ENCODE measurements around the gene ACO2. TPM values are rescaled to one million over a fixed set of nuclear protein-coding genes. Genes with fewer than 3 reads are reported as not detected.

ACO2 gene
- total and polyA plus RNA-seq, 4 donors = 39.5 to 60.7 (median 51.7) TPM

DNA sequence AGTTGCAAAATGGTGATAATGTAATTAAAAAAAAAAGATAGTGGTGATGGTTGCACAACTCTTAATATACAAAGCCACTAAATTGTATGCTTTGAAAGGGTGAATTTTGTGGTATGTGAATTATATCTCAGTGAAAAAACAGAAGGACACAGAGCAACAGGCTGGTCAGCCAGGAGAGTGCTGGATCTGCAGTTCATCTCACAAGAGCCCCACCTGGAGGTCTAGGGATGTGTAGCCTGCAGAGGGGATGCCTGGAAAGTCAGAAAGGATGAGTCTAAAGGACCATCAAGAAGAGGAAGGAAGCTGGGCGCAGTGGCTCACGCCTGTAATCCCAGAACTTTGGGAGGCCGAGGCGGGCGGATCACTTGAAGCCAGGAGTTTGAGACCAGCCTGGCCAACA is 66.3 kb downstream of the ACO2 start:
- no peak for ATAC-seq (ENCODE audit: low FRiP score)
- Histone ChIP-seq H3K27ac (ENCODE audit: low read depth in 1 of 2, low read length in 2 of 2) (no peak overlapping the region), H3K9me3 (ENCODE audit: control insufficient read depth, low read length) (no peaks in the 10 kb centered on the region), H3K4me1 (ENCODE audit: control insufficient read depth in 1 of 2, insufficient read depth in 2 of 2, low read length in 2 of 2) (no peaks in the 10 kb centered on the region), H3K36me3 (ENCODE audit: control insufficient read depth in 1 of 2, insufficient read depth in 2 of 2, low read length in 1 of 2) (no peaks in the 10 kb centered on the region), H3K4me3 (ENCODE audit: low read length in 2 of 2) (no peak overlapping the region), H3K27me3 (ENCODE audit: control insufficient read depth in 1 of 2, insufficient read depth in 2 of 2, low read length in 1 of 2) (no peaks in the 10 kb centered on the region)
- intact Hi-C loops (cut with DNase I) = no loop called here
- DNase-seq = no peak
- WGBS, 2 donors = 91 to 100% methylated on average over 5 of the region's 5 CpGs

DNA sequence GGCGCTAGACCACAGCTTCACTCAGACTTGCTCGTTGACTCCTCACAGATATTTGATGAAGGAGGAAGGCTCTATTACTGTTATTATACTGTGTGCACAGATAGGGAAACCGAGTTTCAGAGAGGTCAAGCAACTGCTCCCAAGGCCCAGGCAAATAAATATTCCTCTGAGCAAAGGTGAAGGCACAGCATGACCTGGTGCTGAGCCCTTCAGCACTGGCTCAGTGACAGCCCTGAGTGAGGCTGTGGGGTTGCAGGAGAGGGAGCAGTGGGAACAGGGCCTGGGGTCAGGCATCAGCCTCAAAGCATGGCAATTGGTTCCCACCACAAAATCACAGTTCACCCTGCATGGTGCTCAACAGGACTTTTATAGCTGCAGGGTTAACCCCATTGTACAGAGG is 68.3 kb downstream of the ACO2 start:
- DNase-seq = no peak
- ATAC-seq (ENCODE audit: low FRiP score) = no peak
- no peak overlapping the region for H3K27ac ChIP-seq (ENCODE audit: low read depth in 1 of 2, low read length in 2 of 2)
- intact Hi-C loops (cut with DNase I) = no loop called here
- H3K27me3 ChIP-seq (ENCODE audit: control insufficient read depth in 1 of 2, insufficient read depth in 2 of 2, low read length in 1 of 2) = no peaks in the 10 kb centered on the region
- no peaks in the 10 kb centered on the region for H3K4me1 ChIP-seq (ENCODE audit: control insufficient read depth in 1 of 2, insufficient read depth in 2 of 2, low read length in 2 of 2)
- WGBS, 2 donors = 86 to 90% methylated on average over 3 of the region's 3 CpGs
- H3K36me3 ChIP-seq (ENCODE audit: control insufficient read depth in 1 of 2, insufficient read depth in 2 of 2, low read length in 1 of 2) = no peaks in the 10 kb centered on the region
- no peaks in the 10 kb centered on the region for H3K9me3 ChIP-seq (ENCODE audit: control insufficient read depth, low read length)
- H3K4me3 ChIP-seq (ENCODE audit: low read length in 2 of 2) = no peak overlapping the region

DNA sequence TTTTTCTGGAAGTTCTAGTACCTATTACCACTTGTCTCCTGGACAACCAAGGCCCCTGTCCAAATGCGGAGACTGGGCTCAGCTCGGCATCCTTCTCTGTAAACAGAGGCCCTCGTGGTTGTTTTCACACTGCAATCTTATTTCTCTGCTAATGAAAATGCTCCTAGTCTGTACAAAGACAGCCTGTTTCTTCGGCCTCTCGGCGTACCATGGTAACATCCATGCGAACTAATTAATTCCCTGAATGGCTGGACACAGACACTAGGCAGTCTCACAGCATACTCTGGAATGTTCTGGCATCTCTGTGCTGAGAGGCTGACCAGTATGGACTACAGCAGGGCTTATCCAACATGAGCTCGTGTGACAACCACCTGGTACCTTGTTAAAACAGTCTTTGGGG is 69.7 kb downstream of the ACO2 start:
- Histone ChIP-seq H3K4me1 (ENCODE audit: control insufficient read depth in 1 of 2, insufficient read depth in 2 of 2, low read length in 2 of 2) (no peaks in the 10 kb centered on the region), H3K36me3 (ENCODE audit: control insufficient read depth in 1 of 2, insufficient read depth in 2 of 2, low read length in 1 of 2) (no peaks in the 10 kb centered on the region), H3K27me3 (ENCODE audit: control insufficient read depth in 1 of 2, insufficient read depth in 2 of 2, low read length in 1 of 2) (no peaks in the 10 kb centered on the region), H3K27ac (ENCODE audit: low read depth in 1 of 2, low read length in 2 of 2) (no peak overlapping the region), H3K9me3 (ENCODE audit: control insufficient read depth, low read length) (no peaks in the 10 kb centered on the region), H3K4me3 (ENCODE audit: low read length in 2 of 2) (no peak overlapping the region)
- ATAC-seq (ENCODE audit: low FRiP score) = no peak
- DNase-seq = no peak
- intact Hi-C loops (cut with DNase I) = no loop called here
- WGBS, 2 donors = 87% methylated on average over 8 of the region's 8 CpGs

DNA sequence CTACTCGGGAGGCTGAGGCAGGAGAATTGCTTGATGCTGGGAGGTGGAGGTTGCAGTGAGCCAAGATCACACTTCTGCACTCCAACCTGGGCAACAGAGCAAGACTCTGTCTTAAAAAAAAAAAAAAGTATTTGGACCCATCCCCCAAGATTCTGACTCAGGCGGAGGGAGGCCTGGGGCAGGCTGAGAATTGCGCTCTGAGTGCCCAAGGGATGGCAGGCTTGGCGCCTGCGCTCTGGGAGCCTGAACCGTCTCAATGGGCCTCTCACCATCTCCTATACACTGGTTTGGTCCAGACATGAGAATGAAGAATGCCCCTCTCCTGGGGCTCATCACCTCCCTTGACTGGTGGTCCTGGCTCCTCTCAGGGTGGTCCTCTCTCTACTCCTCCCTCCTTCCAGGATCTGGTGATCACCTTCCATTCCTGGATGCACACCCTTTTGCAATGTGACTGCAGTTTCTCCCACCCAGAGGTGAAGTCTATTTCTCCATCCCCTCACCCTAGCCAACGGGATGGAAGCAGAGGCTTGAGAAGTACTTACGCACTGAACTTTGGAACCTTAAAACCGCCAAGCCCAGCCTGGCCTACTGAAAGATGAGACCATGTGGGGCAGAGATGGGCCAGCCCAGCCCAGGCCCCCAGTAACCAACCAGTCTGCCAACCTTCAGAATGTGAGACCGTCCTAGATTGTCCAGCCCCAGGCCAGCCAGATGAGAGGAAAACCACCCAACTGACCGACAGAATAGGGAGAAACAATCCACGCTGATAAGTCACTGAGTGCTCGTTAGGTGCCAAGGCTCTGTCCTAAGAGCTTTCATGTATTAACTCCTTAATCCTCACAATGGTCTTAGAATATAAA is 70.5 kb downstream of the ACO2 start:
- no peaks in the 10 kb centered on the region for H3K27me3 ChIP-seq (ENCODE audit: control insufficient read depth in 1 of 2, insufficient read depth in 2 of 2, low read length in 1 of 2)
- DNase-seq = no peak
- no peak overlapping the region for H3K27ac ChIP-seq (ENCODE audit: low read depth in 1 of 2, low read length in 2 of 2)
- intact Hi-C loops (cut with DNase I) = loop anchor here in 1 of 2 donors (5.0 kb wide), 1 partner anchor 58 kb away; no protein-coding TSS in a partner anchor
- no peaks in the 10 kb centered on the region for H3K9me3 ChIP-seq (ENCODE audit: control insufficient read depth, low read length)
- H3K4me1 ChIP-seq (ENCODE audit: control insufficient read depth in 1 of 2, insufficient read depth in 2 of 2, low read length in 2 of 2) = no peaks in the 10 kb centered on the region
- WGBS, 2 donors = 55 to 60% methylated on average over 13 of the region's 13 CpGs
- no peak for ATAC-seq (ENCODE audit: low FRiP score)
- no peak overlapping the region for H3K4me3 ChIP-seq (ENCODE audit: low read length in 2 of 2)
- no peaks in the 10 kb centered on the region for H3K36me3 ChIP-seq (ENCODE audit: control insufficient read depth in 1 of 2, insufficient read depth in 2 of 2, low read length in 1 of 2)

DNA sequence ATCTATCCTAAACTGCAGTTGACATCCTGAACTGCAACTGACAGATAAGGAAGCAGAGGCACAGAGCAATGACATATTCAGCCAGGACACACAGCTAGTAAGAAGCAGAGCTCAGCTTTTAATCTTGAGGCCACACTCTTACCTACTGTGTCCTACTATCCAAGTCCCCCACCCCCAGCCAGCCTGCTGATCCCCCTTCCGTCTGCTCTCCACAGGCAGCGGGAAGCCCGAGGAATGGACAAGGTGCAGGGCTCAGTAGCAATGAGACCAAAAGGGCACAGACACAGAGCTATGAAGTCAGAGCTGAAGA is 71.0 kb downstream of the ACO2 start:
- no peaks in the 10 kb centered on the region for H3K9me3 ChIP-seq (ENCODE audit: control insufficient read depth, low read length)
- 79 to 84% methylated on average over 3 of the region's 3 CpGs for WGBS, 2 donors
- intact Hi-C loops (cut with DNase I) = loop anchor here in 1 of 2 donors (5.0 kb wide), 1 partner anchor 57 kb away; no protein-coding TSS in a partner anchor
- DNase-seq = no peak
- no peaks in the 10 kb centered on the region for H3K27me3 ChIP-seq (ENCODE audit: control insufficient read depth in 1 of 2, insufficient read depth in 2 of 2, low read length in 1 of 2)
- no peaks in the 10 kb centered on the region for H3K36me3 ChIP-seq (ENCODE audit: control insufficient read depth in 1 of 2, insufficient read depth in 2 of 2, low read length in 1 of 2)
- no peak overlapping the region for H3K4me3 ChIP-seq (ENCODE audit: low read length in 2 of 2)
- H3K27ac ChIP-seq (ENCODE audit: low read depth in 1 of 2, low read length in 2 of 2) = no peak overlapping the region
- ATAC-seq (ENCODE audit: low FRiP score) = no peak
- no peaks in the 10 kb centered on the region for H3K4me1 ChIP-seq (ENCODE audit: control insufficient read depth in 1 of 2, insufficient read depth in 2 of 2, low read length in 2 of 2)

DNA sequence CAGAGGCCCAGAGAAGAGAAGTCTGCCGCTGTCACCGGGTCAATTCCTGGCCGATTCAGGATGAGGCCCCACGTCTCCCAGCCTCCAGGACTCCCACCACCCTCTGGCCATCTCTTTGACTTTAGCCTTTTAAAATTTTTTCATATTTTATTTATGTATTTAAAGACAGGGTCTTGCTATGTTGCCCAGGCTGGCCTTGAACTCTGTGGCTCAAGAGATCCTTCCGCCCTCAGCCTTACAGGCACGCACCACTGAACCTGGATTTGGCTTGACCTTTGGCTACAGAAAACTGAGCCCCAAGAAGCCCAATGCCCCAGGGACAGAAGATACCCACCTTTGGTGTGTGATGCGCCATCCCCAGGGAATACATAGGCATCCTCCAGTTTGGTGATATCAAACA is 71.4 kb downstream of the ACO2 start:
- WGBS, 2 donors = 93 to 96% methylated on average over 7 of the region's 7 CpGs
- Histone ChIP-seq H3K4me1 (ENCODE audit: control insufficient read depth in 1 of 2, insufficient read depth in 2 of 2, low read length in 2 of 2) (no peaks in the 10 kb centered on the region), H3K36me3 (ENCODE audit: control insufficient read depth in 1 of 2, insufficient read depth in 2 of 2, low read length in 1 of 2) (no peaks in the 10 kb centered on the region), H3K9me3 (ENCODE audit: control insufficient read depth, low read length) (no peaks in the 10 kb centered on the region), H3K27me3 (ENCODE audit: control insufficient read depth in 1 of 2, insufficient read depth in 2 of 2, low read length in 1 of 2) (no peaks in the 10 kb centered on the region), H3K27ac (ENCODE audit: low read depth in 1 of 2, low read length in 2 of 2) (no peak overlapping the region), H3K4me3 (ENCODE audit: low read length in 2 of 2) (no peak overlapping the region)
- ATAC-seq (ENCODE audit: low FRiP score) (no peak), DNase-seq (no peak)
- intact Hi-C loops (cut with DNase I) = loop anchor here in 1 of 2 donors (5.0 kb wide), 1 partner anchor 57 kb away; no protein-coding TSS in a partner anchor

DNA sequence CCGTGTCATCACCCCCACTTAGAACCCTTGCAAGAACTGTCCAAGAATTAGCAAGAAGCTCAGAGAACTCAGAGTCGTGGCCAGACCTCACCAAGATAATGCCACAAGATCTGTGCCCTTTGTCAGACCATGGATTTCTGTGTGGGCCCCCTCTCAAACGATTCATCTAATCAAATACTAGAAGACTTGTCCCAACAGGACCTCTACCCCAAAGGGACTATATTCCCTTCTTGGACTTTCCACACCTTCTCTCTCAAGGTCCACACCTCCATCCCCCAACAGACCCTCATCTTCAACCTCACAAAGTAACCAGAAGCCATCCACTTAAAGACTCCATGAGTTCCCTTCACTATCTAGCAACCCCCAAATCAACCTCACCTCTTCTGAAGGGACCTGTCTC is 72.6 kb downstream of the ACO2 start:
- no peak for ATAC-seq (ENCODE audit: low FRiP score)
- Histone ChIP-seq H3K27ac (ENCODE audit: low read depth in 1 of 2, low read length in 2 of 2) (no peak overlapping the region), H3K27me3 (ENCODE audit: control insufficient read depth in 1 of 2, insufficient read depth in 2 of 2, low read length in 1 of 2) (no peaks in the 10 kb centered on the region), H3K36me3 (ENCODE audit: control insufficient read depth in 1 of 2, insufficient read depth in 2 of 2, low read length in 1 of 2) (no peaks in the 10 kb centered on the region), H3K4me3 (ENCODE audit: low read length in 2 of 2) (no peak overlapping the region), H3K4me1 (ENCODE audit: control insufficient read depth in 1 of 2, insufficient read depth in 2 of 2, low read length in 2 of 2) (no peaks in the 10 kb centered on the region), H3K9me3 (ENCODE audit: control insufficient read depth, low read length) (no peaks in the 10 kb centered on the region)
- no peak for DNase-seq
- 53 to 54% methylated on average over 3 of the region's 3 CpGs for WGBS, 2 donors
- intact Hi-C loops (cut with DNase I) = loop anchor here in 1 of 2 donors (5.0 kb wide), 1 partner anchor 56 kb away; no protein-coding TSS in a partner anchor

DNA sequence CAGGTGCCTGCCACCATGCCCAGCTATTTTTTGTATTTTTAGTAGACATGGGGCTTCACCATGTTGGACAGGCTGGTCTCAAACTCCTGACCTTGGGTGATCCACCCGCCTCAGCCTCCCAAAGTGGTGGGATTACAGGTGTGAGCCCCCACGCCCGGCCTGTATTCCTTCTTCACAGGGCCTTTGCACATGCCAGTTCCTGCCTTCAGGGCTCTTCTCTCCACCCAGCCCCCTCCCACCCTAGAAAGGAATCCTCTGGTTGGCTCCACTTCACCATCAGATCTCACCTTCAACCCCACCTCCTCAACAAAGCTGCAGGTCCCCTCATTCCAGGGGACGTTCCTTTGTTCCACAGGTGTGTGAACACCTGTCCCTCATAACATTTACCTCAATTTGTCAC is 73.3 kb downstream of the ACO2 start:
- DNase-seq = no peak
- H3K4me1 ChIP-seq (ENCODE audit: control insufficient read depth in 1 of 2, insufficient read depth in 2 of 2, low read length in 2 of 2) = no peaks in the 10 kb centered on the region
- no peaks in the 10 kb centered on the region for H3K36me3 ChIP-seq (ENCODE audit: control insufficient read depth in 1 of 2, insufficient read depth in 2 of 2, low read length in 1 of 2)
- H3K27ac ChIP-seq (ENCODE audit: low read depth in 1 of 2, low read length in 2 of 2) = no peak overlapping the region
- no peak for ATAC-seq (ENCODE audit: low FRiP score)
- H3K4me3 ChIP-seq (ENCODE audit: low read length in 2 of 2) = no peak overlapping the region
- H3K9me3 ChIP-seq (ENCODE audit: control insufficient read depth, low read length) = no peaks in the 10 kb centered on the region
- H3K27me3 ChIP-seq (ENCODE audit: control insufficient read depth in 1 of 2, insufficient read depth in 2 of 2, low read length in 1 of 2) = no peaks in the 10 kb centered on the region
- WGBS, 2 donors = 93 to 96% methylated on average over 4 of the region's 4 CpGs
- intact Hi-C loops (cut with DNase I) = loop anchor here in 1 of 2 donors (5.0 kb wide), 1 partner anchor 55 kb away; no protein-coding TSS in a partner anchor
